ENCODE results near the gene SLC66A1. TPM values are rescaled to one million over a fixed set of nuclear protein-coding genes. Genes with fewer than 3 reads are reported as not detected.
"Not testable (repeated sequence)": the region's sequence is repeated elsewhere in the genome, so short reads cannot be mapped to it uniquely, and the experiment has no call there.

The SLC66A1 gene
- total RNA-seq, 2 experiments from 2014 or later = 4.0 to 5.3 TPM

GRCh38 chr1:19285366-19285765 lies 26.8 kb upstream of the SLC66A1 start:
- H3K4me1 Mint-ChIP-seq (ENCODE audit: low read depth); H3K27ac Mint-ChIP-seq; DNase-seq; ATAC-seq; H3K4me3 Mint-ChIP-seq; H3K36me3 Mint-ChIP-seq (ENCODE audit: low read depth); POLR2A ChIA-PET; CTCF ChIA-PET; H3K9me3 Mint-ChIP-seq (ENCODE audit: insufficient read depth): not testable (repeated sequence)
- H3K27me3 Mint-ChIP-seq (ENCODE audit: low read depth) = peaks cover 16% of the 10 kb centered on the region

- DNase-seq; ATAC-seq; H3K9me3 Mint-ChIP-seq (ENCODE audit: insufficient read depth); H3K4me1 Mint-ChIP-seq (ENCODE audit: low read depth); CTCF ChIA-PET; POLR2A ChIA-PET; H3K4me3 Mint-ChIP-seq; H3K36me3 Mint-ChIP-seq (ENCODE audit: low read depth); H3K27ac Mint-ChIP-seq: not testable (repeated sequence)
- H3K27me3 Mint-ChIP-seq (ENCODE audit: low read depth) = peaks cover 16% of the 10 kb centered on the region
Measured at GRCh38 chr1:19285807-19286206, 26.3 kb upstream of the SLC66A1 start.

- ATAC-seq = no peak
- no peaks in the 10 kb centered on the region for H3K36me3 Mint-ChIP-seq (ENCODE audit: low read depth)
- POLR2A ChIA-PET = interaction anchor here (0.6 kb wide), 1 partner anchor 13 kb away, joined by 4 read pairs; no protein-coding TSS in a partner anchor
Measured at GRCh38 chr1:19287436-19288185, 24.5 kb upstream of the SLC66A1 start.

GRCh38 chr1:19288324-19289241 lies 23.5 kb upstream of the SLC66A1 start, which contains the start of gene AKR7A3:
TSS of gene AKR7A3 (minus strand) at chr1:19288770. CDS start at chr1:19288709, 61 bp downstream.
- peak; percentile 99 for ATAC-seq
- not testable (repeated sequence) for H3K4me1 Mint-ChIP-seq (ENCODE audit: low read depth); H3K36me3 Mint-ChIP-seq (ENCODE audit: low read depth); H3K9me3 Mint-ChIP-seq (ENCODE audit: insufficient read depth); H3K27ac Mint-ChIP-seq
- ChIA-PET CTCF (interaction anchor here (1.2 kb wide), 1 partner anchor 374 kb away, joined by 3 read pairs; no protein-coding TSS in a partner anchor), POLR2A (interaction anchor here (0.7 kb wide), 1 partner anchor 34 kb away, joined by 3 read pairs; no protein-coding TSS in a partner anchor)
- peak; percentile 68 for DNase-seq
- Mint-ChIP-seq H3K27me3 (ENCODE audit: low read depth) (peaks cover 16% of the 10 kb centered on the region), H3K4me3 (peak within 1 kb of the TSS; percentile 55)

More at GRCh38 chr1:19287436-19288185, 24.5 kb upstream of the SLC66A1 start:
- CTCF ChIA-PET = interaction anchor here (1.2 kb wide), 1 partner anchor 375 kb away, joined by 3 read pairs; no protein-coding TSS in a partner anchor
- Mint-ChIP-seq H3K4me1 (ENCODE audit: low read depth) (peaks cover 8% of the 10 kb centered on the region), H3K27me3 (ENCODE audit: low read depth) (peaks cover 16% of the 10 kb centered on the region), H3K9me3 (ENCODE audit: insufficient read depth) (peaks cover 6% of the 10 kb centered on the region), H3K4me3 (peak overlapping the region; percentile 16), H3K27ac (no peak overlapping the region)
- DNase-seq = no peak

- ATAC-seq = no peak
- H3K9me3 Mint-ChIP-seq (ENCODE audit: insufficient read depth) = peaks cover 12% of the 10 kb centered on the region
- ChIA-PET CTCF (interaction anchor here (1.2 kb wide), 1 partner anchor 373 kb away, joined by 3 read pairs; no protein-coding TSS in a partner anchor), POLR2A (interaction anchor here (0.7 kb wide), 1 partner anchor 33 kb away, joined by 3 read pairs; no protein-coding TSS in a partner anchor)
- peaks cover 1% of the 10 kb centered on the region for H3K36me3 Mint-ChIP-seq (ENCODE audit: low read depth)
- no peak for DNase-seq
- H3K27ac Mint-ChIP-seq = no peak overlapping the region
- peak overlapping the region; percentile 55 for H3K4me3 Mint-ChIP-seq
- H3K27me3 Mint-ChIP-seq (ENCODE audit: low read depth) = peaks cover 16% of the 10 kb centered on the region
- H3K4me1 Mint-ChIP-seq (ENCODE audit: low read depth) = peaks cover 8% of the 10 kb centered on the region
Measured at GRCh38 chr1:19289244-19289643, 22.9 kb upstream of the SLC66A1 start.

- DNase-seq = no peak
- ChIA-PET POLR2A (no interaction called here), CTCF (no interaction called here)
- peaks cover 4% of the 10 kb centered on the region for H3K27me3 Mint-ChIP-seq (ENCODE audit: low read depth)
- ATAC-seq = no peak
- no peaks in the 10 kb centered on the region for H3K4me1 Mint-ChIP-seq (ENCODE audit: low read depth)
- no peak overlapping the region for H3K4me3 Mint-ChIP-seq
- H3K9me3 Mint-ChIP-seq (ENCODE audit: insufficient read depth) = peaks cover 32% of the 10 kb centered on the region
- peaks cover 14% of the 10 kb centered on the region for H3K36me3 Mint-ChIP-seq (ENCODE audit: low read depth)
- H3K27ac Mint-ChIP-seq = no peak overlapping the region
Measured at GRCh38 chr1:19294638-19295037, 17.5 kb upstream of the SLC66A1 start.

- ATAC-seq = no peak
- Mint-ChIP-seq H3K36me3 (ENCODE audit: low read depth) (peaks cover 31% of the 10 kb centered on the region), H3K27ac (no peak overlapping the region), H3K4me3 (no peak overlapping the region), H3K27me3 (ENCODE audit: low read depth) (no peaks in the 10 kb centered on the region), H3K4me1 (ENCODE audit: low read depth) (no peaks in the 10 kb centered on the region), H3K9me3 (ENCODE audit: insufficient read depth) (peaks cover 10% of the 10 kb centered on the region)
- POLR2A ChIA-PET = no interaction called here
- DNase-seq = no peak
- CTCF ChIA-PET = no interaction called here
Measured at GRCh38 chr1:19300211-19300610, 11.9 kb upstream of the SLC66A1 start.

GRCh38 chr1:19304081-19304480 lies 8.0 kb upstream of the SLC66A1 start:
- H3K27ac Mint-ChIP-seq; POLR2A ChIA-PET; CTCF ChIA-PET; H3K4me3 Mint-ChIP-seq; ATAC-seq; DNase-seq; H3K4me1 Mint-ChIP-seq (ENCODE audit: low read depth); H3K27me3 Mint-ChIP-seq (ENCODE audit: low read depth); H3K9me3 Mint-ChIP-seq (ENCODE audit: insufficient read depth): not testable (repeated sequence)
- H3K36me3 Mint-ChIP-seq (ENCODE audit: low read depth) = peaks cover 39% of the 10 kb centered on the region

- no peak for DNase-seq
- Mint-ChIP-seq H3K9me3 (ENCODE audit: insufficient read depth) (no peaks in the 10 kb centered on the region), H3K27ac (no peak overlapping the region), H3K4me3 (no peak overlapping the region), H3K36me3 (ENCODE audit: low read depth) (peaks cover 37% of the 10 kb centered on the region), H3K4me1 (ENCODE audit: low read depth) (peaks cover 7% of the 10 kb centered on the region), H3K27me3 (ENCODE audit: low read depth) (no peaks in the 10 kb centered on the region)
- ChIA-PET CTCF (no interaction called here), POLR2A (no interaction called here)
- ATAC-seq = no peak
Measured at GRCh38 chr1:19305880-19306279, 6.2 kb upstream of the SLC66A1 start.

GRCh38 chr1:19306941-19307340 lies 5.2 kb upstream of the SLC66A1 start:
- peaks cover 37% of the 10 kb centered on the region for H3K36me3 Mint-ChIP-seq (ENCODE audit: low read depth)
- ATAC-seq = no peak
- H3K9me3 Mint-ChIP-seq (ENCODE audit: insufficient read depth) = no peaks in the 10 kb centered on the region
- ChIA-PET POLR2A (no interaction called here), CTCF (no interaction called here)
- no peak overlapping the region for H3K4me3 Mint-ChIP-seq
- no peak for DNase-seq
- peaks cover 13% of the 10 kb centered on the region for H3K4me1 Mint-ChIP-seq (ENCODE audit: low read depth)
- no peak overlapping the region for H3K27ac Mint-ChIP-seq
- H3K27me3 Mint-ChIP-seq (ENCODE audit: low read depth) = no peaks in the 10 kb centered on the region

GRCh38 chr1:19307794-19308508 lies 4.2 kb upstream of the SLC66A1 start:
- Mint-ChIP-seq H3K4me1 (ENCODE audit: low read depth) (peaks cover 16% of the 10 kb centered on the region), H3K36me3 (ENCODE audit: low read depth) (peaks cover 32% of the 10 kb centered on the region), H3K4me3 (no peak overlapping the region), H3K27me3 (ENCODE audit: low read depth) (no peaks in the 10 kb centered on the region), H3K27ac (no peak overlapping the region), H3K9me3 (ENCODE audit: insufficient read depth) (no peaks in the 10 kb centered on the region)
- DNase-seq = no peak
- ATAC-seq = no peak
- ChIA-PET CTCF (no interaction called here), POLR2A (no interaction called here)

Data from activated CD8-positive, alpha-beta T cell treated with anti-CD3 and anti-CD28 coated beads, Interleukin-2, amount 10 ng/mL, durations not matched to agents 7 days and 5 days (primary cell).